CD4-positive, alpha-beta T cell treated with Interleukin-2 at 100 ng/mL for 4 hours (primary cell): ENCODE results near the gene SMIM5.

Experiments used
- DNase-seq: peaks from one replicate; pipeline ENCODE4 v3.0.0-alpha.2; 2020; ENCODE audit warnings: low spot score

Gene SMIM5

DNA sequence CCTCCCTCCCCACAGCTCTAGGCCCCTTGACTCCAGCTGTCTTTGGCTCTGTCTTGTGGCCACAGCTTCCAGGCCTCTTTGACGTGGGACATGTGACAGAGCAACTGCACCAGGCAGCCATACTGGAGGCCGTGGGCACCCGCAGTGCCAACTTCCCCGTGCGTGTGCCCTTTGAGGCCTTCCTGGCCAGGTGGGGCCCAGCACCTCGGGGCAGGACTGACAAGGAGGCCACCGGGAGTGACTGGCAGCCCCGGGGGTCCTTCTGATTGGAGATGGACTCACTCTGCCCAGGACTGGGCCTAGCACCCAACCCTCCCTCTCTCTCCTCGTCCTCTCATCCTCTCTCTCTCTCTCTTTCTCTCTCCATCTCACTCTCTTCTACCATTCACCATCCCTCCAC is 30.1 kb upstream of the SMIM5 start:
- no peak for DNase-seq

DNA sequence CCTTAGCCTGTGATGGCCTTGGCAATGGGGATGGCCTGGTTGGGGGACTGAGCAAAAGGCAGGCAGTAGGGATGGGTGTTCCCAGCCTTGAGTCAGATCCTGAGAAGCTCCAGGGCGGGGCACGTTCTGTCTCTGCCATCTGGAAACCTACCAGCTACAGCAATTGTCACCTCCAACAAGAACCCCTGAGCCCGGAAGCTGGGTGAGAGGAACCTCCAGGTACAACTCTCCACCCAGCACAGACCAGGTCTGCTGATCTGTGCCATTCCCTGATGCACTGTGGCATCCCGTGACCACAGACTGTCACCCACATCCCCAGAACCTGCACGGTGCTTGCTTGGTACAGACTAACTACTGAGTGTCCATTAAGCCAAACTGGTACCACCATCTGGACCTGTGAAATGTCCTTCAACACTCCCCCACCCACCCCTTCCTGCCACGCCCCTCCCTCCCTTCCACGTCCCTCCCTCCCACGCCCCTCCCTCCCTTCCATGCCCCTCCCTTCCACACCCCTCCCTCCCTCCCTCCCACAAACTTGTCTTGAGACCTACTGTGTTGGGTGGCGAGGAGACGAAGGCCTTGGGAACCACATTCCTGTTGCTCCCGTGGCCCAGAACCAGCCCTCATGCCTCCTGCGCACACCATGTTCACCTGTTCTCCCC is 29.1 kb upstream of the SMIM5 start:
- no peak for DNase-seq

DNA sequence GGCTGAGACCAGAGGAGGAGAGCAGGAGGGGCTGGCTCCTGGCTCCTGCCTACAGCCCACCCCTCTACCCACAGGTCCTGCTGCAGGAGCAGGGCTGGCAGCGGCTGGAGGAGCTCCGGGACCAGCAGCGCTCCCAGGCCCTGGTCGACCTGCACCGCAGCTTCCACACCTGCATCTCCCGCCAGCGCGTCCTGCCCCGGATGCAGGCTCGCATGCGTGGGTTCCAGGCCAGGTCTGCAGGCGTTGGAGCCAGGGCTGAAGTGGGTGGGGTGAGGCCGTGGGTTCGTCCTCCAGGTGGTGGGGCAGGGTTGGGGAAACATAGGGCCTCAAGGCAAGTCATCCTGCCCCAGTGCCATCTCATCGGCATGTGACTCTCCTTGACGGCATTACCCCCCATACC is 27.4 kb upstream of the SMIM5 start:
- no peak for DNase-seq

GRCh38 chr17:75607086-75607485 is 26.1 kb upstream of the SMIM5 start:
- DNase-seq: no peak

DNA sequence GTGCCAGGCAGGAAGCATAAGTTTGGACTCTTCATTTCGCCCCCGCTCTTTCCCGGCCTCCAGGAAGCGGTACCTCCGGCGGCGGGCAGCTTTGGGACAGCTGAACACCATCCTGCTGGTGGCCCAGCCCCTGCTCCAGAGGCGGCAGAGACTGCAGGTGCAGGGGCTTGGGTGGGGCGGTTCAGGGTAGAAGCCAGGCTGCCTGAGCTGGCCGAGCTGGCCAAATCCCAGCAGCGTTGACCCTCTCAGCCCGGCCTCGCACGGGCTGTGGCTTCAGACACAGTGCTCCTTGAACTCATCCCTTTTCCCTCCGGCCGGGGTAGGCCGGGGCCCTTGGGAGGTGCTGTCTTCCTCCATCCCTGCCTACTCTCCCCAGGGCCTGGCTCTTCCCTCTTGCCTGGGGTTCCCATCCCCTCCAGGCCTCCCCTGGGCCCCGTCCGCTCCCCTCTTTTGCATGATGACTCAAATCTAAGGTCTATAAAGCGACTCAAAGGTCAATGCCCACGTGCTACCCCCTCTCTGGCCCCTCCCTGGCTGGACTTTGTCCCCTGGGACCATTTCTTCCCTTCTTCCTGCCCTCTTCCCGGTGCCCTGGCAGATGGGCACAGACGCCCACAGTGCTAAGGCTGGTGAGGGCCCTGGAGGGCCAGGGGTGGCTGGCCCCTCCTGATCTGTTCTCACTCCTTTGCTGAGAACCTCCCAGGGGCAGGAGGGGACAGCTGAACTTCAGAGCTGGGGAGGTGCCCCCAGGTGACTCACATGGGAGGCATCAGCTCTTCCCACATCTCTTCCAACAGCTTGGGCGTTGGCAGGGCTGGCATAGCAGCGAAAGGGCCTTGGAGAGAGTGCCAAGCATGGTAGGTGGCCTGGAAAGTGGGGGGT is 22.9 kb upstream of the SMIM5 start:
- DNase-seq: no peak

DNA sequence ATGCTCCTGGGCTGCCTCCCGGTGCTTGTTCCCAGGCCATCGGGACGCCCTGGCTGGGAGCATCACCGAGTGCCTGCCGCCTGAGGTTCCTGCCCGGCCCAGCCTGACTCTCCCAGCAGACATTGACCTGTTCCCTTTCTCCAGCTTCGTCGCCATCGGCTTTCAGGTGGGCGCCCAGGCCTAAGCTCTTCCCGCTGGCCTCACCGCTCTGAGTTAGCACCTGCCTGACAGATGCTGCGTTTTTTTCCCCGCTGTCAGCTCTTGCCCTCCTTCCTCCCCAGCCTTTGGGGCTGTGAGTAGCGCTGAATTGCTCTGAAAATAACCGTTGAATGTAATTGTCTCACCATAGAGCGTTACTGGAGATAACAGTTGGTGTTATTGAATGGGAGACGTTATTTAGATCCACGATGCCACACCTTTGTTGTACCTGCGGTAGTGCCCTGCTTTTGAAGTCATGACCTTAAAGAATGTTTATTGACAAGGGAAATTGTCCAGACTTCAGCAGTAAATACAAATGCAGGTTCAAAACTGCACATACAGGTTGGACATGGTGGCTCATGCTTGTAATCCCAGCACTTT is 21.3 kb upstream of the SMIM5 start:
- no peak for DNase-seq

- DNase-seq: no peak
Measured at GRCh38 chr17:75612906-75613626, 20.2 kb upstream of the SMIM5 start.

- DNase-seq: no peak
Measured at GRCh38 chr17:75614006-75614405, 19.2 kb upstream of the SMIM5 start.

DNA sequence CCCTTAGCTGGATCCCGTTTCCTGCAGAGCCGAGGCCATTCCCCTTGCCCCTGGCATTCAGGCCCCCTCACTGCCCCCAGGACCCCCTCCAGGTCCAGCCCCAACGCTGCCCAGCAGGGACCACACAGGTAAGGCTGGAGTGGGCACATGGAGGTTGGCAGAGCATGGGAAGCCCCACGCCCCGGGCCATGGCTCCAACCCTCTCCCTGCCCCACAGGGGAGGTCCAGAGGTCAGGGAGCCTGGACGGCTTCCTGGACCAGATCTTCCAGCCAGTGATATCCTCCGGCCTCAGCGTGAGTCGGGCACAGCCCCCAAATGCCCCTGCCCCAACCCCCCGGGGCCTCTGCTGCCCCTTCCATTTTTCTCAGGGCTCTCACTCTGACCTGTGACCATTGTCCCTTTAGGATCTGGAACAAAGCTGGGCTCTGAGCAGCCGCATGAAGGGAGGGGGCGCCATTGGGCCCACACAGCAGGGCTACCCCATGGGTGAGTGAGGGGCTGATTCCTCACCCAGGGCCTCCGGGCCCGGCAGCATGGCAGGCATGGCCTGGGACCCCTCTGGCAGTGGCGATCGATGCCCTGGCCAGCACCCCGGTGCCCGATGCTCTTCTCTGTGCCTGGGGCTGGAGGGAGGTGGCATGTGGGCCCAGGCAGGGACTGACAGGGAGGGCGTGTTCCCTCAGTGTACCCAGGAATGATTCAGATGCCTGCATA is 18.5 kb upstream of the SMIM5 start:
- DNase-seq: no peak

DNA sequence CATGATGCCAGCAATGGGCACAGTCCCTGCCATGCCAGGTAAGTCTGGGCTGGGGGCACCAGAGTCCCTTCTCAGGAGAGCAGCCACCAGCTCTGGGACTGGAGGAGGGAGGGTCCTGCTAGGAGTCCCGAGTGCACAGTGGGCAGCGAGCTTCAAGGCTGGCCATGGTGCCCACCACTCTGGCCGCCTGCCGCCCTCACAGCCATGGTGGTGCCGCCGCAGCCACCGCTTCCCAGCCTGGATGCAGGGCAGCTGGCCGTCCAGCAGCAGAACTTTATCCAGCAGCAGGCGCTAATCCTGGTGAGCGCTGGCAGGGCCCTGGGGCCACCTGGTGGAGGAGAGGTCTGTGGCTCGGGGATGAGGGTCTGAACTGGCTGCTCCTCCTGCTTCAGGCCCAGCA is 17.9 kb upstream of the SMIM5 start:
- no peak for DNase-seq

GRCh38 chr17:75616521-75617122 is 16.6 kb upstream of the SMIM5 start:
- no peak for DNase-seq

DNA sequence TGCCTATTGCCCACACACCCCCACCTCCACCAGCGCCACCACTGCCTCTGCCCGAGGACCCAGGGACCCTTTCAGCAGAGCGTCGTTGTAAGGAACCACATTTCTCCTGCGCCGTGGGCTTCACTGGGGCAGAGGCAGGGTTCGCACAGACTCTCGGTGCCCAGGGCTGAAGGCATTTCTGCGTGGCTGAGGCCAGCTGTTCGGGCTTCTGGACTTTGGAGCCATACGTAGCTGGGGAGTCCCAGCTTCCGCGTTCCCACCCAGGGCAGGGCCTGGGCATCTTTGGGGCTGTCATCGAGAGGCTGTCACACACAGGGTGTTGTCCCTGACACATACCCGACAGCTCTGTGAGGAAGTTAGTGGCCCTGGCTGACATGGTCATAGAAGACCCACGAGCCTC is 16.0 kb upstream of the SMIM5 start:
- DNase-seq: no peak

DNA sequence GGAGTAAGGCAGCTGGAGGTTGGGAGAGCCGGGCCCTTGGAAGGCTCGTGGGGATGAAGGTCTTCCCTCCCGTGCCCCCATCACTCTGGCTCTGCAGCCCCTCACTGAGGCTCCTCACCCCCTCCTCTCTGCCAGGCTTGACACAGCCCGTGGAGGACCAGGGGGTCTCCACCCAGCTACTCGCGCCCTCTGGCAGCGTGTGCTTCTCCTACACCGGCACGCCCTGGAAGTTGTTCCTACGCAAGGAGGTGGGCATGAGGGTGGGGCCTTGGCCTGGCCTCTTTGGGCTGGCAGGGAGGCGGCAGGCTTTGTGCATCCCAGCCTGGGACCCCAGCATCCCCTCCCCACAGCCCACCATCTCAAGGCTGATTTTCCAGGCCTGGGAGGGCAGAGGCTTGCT is 15.6 kb upstream of the SMIM5 start:
- DNase-seq: no peak

GRCh38 chr17:75619506-75620431 is 13.5 kb upstream of the SMIM5 start:
- no peak for DNase-seq

GRCh38 chr17:75621489-75621888 is 11.7 kb upstream of the SMIM5 start:
- DNase-seq: no peak

DNA sequence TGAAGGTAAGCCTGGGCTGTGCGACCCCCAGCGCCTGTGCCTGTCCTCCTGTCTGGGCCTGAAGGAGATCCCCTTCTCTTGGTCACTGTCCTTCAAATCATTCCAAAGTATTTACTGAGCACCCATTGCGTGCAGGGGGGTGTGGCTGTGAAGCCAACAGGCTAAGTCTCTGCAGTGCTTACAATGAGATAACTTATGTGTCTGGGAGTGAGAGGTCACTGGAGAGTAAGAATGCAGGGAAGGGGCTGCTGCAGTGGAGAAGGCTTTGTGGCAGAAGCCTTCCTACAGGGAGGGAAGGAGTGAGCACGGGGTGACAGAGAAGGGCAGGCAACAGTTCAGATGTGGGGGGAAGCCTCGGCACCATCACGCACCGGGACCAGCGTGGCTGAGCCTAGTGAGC is 11.2 kb upstream of the SMIM5 start:
- DNase-seq: no peak

DNA sequence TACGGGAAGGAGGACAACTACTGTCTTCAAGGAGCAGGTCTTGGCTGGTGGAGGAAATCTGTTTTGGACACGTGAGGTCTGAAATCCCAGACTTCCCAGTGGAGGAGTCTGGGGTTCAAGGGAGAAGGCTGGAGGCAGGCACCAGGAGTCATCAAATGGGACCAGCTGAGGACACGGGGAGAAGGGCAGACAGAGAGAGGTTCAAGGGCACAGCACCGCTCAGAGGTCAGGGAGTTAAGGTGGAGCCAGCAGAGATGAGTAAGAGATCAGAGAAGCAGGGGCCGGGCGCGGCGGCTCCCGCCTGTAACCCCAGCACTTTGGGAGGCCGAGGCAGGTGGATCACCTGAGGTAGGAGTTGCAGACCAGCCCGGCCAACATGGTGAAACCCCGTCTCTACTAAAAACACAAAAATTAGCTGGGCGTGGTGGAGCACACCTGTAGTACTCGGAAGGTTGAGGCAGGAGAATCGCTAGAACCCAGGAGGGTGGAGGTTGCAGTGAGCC is 10.4 kb upstream of the SMIM5 start:
- no peak for DNase-seq

GRCh38 chr17:75623386-75623785 is 9.8 kb upstream of the SMIM5 start:
- DNase-seq: no peak

GRCh38 chr17:75624021-75624420 is 9.2 kb upstream of the SMIM5 start:
- DNase-seq: no peak

DNA sequence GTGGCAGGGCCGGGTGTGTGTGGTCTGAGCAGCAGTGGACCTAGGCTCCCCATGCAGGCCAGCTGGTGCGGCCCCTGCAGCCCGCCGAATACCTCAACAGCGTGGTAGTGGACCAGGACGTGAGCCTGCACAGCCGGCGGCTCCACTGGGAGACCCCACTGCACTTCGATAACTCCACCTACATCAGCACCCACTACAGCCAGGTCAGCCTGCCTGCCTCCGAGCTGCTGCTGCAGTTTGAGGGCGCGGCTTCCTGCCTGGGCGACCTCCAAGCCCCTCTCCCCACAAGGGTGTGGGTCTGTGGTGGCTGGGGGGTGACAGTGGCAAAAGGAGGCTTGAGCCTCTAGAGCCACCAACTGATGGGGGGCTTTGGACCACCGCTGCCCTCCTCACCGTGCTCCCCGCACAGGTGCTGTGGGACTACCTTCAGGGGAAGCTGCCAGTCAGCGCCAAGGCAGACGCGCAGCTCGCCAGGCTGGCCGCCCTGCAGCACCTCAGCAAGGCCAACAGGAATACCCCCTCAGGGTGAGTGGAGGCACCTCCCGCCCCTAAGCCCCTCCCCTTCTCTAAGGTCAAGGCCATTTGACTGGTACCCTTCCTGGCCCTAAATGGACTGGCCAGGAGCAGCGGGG is 8.4 kb upstream of the SMIM5 start:
- DNase-seq: no peak
